GM12878 (cell line): ENCODE data around the gene CD151. TPM values are rescaled to one million over a fixed set of nuclear protein-coding genes. Genes with fewer than 3 reads are reported as not detected.

Experiments
- ATAC-seq: fragments of 200-7000 bp; cut with Tn5 transposase; 3 replicates; pipeline ENCODE4 v1.9.1; 2020; ENCODE audit warnings: mild to moderate bottlenecking, moderate library complexity
- BruUV-seq: library from RNA; stranded (reverse); fragments of 400-500 nt; replicated peaks from 2 replicates; lab custom pipeline; 2021; lab: Mats Ljungman, UMichigan
- CTCF ChIA-PET: fragments of 300-600 bp; sonication (Branson Sonifier 250); formaldehyde crosslinking; extraction: SDS; loops from one replicate; lab custom pipeline; 2021; ENCODE audit warnings: inconsistent platforms; lab: Yijun Ruan, JAX
- POLR2A ChIA-PET: fragments of 350-600 bp; formaldehyde crosslinking; extraction: SDS; loops from one replicate; lab custom pipeline; 2021; ENCODE audit warnings: inconsistent platforms; lab: Charles Lee
- RAD21 ChIA-PET: fragments of 300-600 bp; sonication (Branson Sonifier 250); formaldehyde crosslinking; loops from one replicate; lab custom pipeline; 2023; ENCODE audit warnings: antibody characterized with exemption; ENCODE audit not compliant: unreplicated experiment; lab: Charles Lee
- SMC1A ChIA-PET: fragments of 300-600 bp; sonication (Branson Sonifier 250); formaldehyde crosslinking; loops from one replicate; lab custom pipeline; 2023; ENCODE audit not compliant: unreplicated experiment, uncharacterized antibody; lab: Charles Lee
- DNase-seq: peaks from one replicate; pipeline ENCODE4 v3.0.0-alpha.2; 2011; ENCODE audit warnings: low read depth, low spot score
- FAIRE-seq: peaks from 3 replicates; lab custom pipeline; 2011; peaks lifted over from hg19 to GRCh38; lab: Jason Lieb, UNC
- H2AFZ ChIP-seq: 2 replicates; pipeline ENCODE4 v1.6.0; 2011; ENCODE audit warnings: low read depth, low read length, control low read depth; ENCODE audit not compliant: control insufficient read depth
- H3K27ac ChIP-seq: 2 replicates; pipeline ENCODE4 v1.5.1; 2011; ENCODE audit warnings: control low read depth; ENCODE audit not compliant: control insufficient read depth, insufficient read depth
- H3K27me3 ChIP-seq, 2 experiments: replicated peaks in 1 of 2; 2 replicates each; pipeline versions ENCODE4 v1.6.0 to v1.6.1; 2011; ENCODE audit warnings: low read length in 1 of 2; ENCODE audit not compliant: control insufficient read depth in 2 of 2, insufficient read depth in 2 of 2
- H3K36me3 ChIP-seq, 2 experiments: 2 replicates each; pipeline ENCODE4 v1.5.1; 2011; ENCODE audit warnings: low read length in 1 of 2; ENCODE audit not compliant: control insufficient read depth in 2 of 2, insufficient read depth in 2 of 2
- H3K4me1 ChIP-seq: 2 replicates; pipeline ENCODE4 v1.6.1; 2011; ENCODE audit warnings: mild to moderate bottlenecking, low read length, moderate library complexity, mixed read lengths; ENCODE audit not compliant: control insufficient read depth, insufficient read depth
- H3K4me2 ChIP-seq: 2 replicates; pipeline ENCODE4 v1.6.0; 2011; ENCODE audit warnings: control low read depth; ENCODE audit not compliant: control insufficient read depth, insufficient read depth
- H3K4me3 ChIP-seq: fragments of 200-600 bp; sonication (generic); 2 replicates; pipeline ENCODE4 v1.5.1; 2016
- H3K79me2 ChIP-seq: 2 replicates; pipeline ENCODE4 v1.6.0; 2011; ENCODE audit warnings: low read length; ENCODE audit not compliant: control insufficient read depth, insufficient read depth
- H3K9ac ChIP-seq: 2 replicates; pipeline ENCODE4 v1.8.0; 2011; ENCODE audit warnings: low read length, control low read depth, mixed read lengths; ENCODE audit not compliant: control insufficient read depth, insufficient read depth
- H3K9me3 ChIP-seq: replicated peaks from 3 replicates; pipeline ENCODE4 v1.5.1; 2011; ENCODE audit warnings: mild to moderate bottlenecking, low read length; ENCODE audit not compliant: control insufficient read depth, insufficient read depth
- H4K20me1 ChIP-seq: 2 replicates; pipeline ENCODE4 v1.6.0; 2011; ENCODE audit not compliant: control insufficient read depth, insufficient read depth
- ATF7 ChIP-seq: fragments of 450-650 bp; IDR thresholded peaks from 2 replicates; pipeline ENCODE4 v1.6.1; 2016; ENCODE audit warnings: low read depth, mild to moderate bottlenecking
- IKZF2 ChIP-seq, 2 experiments: fragments of 450-650 bp; IDR thresholded peaks; 2 replicates each; pipeline ENCODE4 v1.6.1; 2017; ENCODE audit warnings: mild to moderate bottlenecking in 2 of 2, moderate library complexity in 2 of 2
- PAX8 ChIP-seq: fragments of 450-650 bp; IDR thresholded peaks from 2 replicates; pipeline ENCODE4 v1.6.1; 2017; ENCODE audit warnings: mild to moderate bottlenecking, moderate library complexity
- SMAD5 ChIP-seq: IDR thresholded peaks from 2 replicates; pipeline ENCODE4 v1.6.1; 2016; ENCODE audit warnings: antibody characterized with exemption, low read depth
- SUZ12 ChIP-seq: fragments of 200-600 bp; sonication (generic); IDR thresholded peaks from one replicate; pipeline ENCODE4 v1.6.1; 2018; ENCODE audit warnings: antibody characterized with exemption, mild to moderate bottlenecking; ENCODE audit not compliant: unreplicated experiment
- WGBS: methylation state at CpG from one replicate; pipeline ENCODE4 v1.1.6; 2016; ENCODE audit warnings: low lambda C conversion rate; ENCODE audit not compliant: insufficient replicate concordance, insufficient coverage; ENCODE audit errors: missing lambda C conversion rate; 5-methylcytosine and 5-hydroxymethylcytosine counted together
- in situ Hi-C: fragments of 300-500 bp; cut with MboI; formaldehyde crosslinking; loops from 9 replicates; pipeline ENCODE4 v1.14.3; 2018; ENCODE audit warnings: mixed read lengths
- intact Hi-C: fragments of 100-400 bp; cut with micrococcal nuclease; formaldehyde crosslinking; loops from one replicate; pipeline ENCODE4 v1.14.2; 2022; ENCODE audit not compliant: unreplicated experiment
- polyA plus RNA-seq, 11 experiments: library from polyadenylated mRNA; depleted of rRNA in 4 of 11; unstranded in 6 of 11; stranded (reverse) in 5 of 11; fragments of >200 nt; fragmentation: Nextera tagmentation in 4 of 11; fragmentation: Illumina TruSeq in 1 of 11; extraction: Ambion mirVana in 4 of 11; extraction: Trizol in 1 of 11; gene quantifications; 1 replicate in 1 of 11; 2 replicates in 10 of 11; pipeline versions ENCODE4 v1.2.1 to v1.2.3, GENCODE V29; 2011 to 2016; ENCODE audit warnings: inconsistent platforms in 2 of 11, missing spikeins in 2 of 11, low read depth in 1 of 11
- total RNA-seq, 4 experiments: library from RNA; depleted of rRNA in 3 of 4; stranded (reverse); fragments of >200 nt in 3 of 4; fragmentation: Illumina TruSeq in 1 of 4; extraction: Trizol in 1 of 4; gene quantifications; 2 replicates each; pipeline versions ENCODE4 v1.2.1 to v1.2.3, GENCODE V29; 2013 to 2021
- TF ChIP-seq, protein P1 (sequence below): fragments of 450-650 bp; IDR thresholded peaks from 2 replicates; pipeline ENCODE4 v1.6.1; 2016; ENCODE audit warnings: mild to moderate bottlenecking
- TF ChIP-seq, protein P2 (sequence below): IDR thresholded peaks from 2 replicates; pipeline ENCODE4 v1.6.1; 2011; ENCODE audit warnings: low read depth, low read length, improper control_type of control experiment, borderline replicate concordance

Gene CD151
- total and polyA plus RNA-seq, 10 of the 15 experiments (the other 5 are each of a cell fraction or from before 2014, with no cell fraction given) = 0.52 to 41.7 (median 14.7) TPM

DNA sequence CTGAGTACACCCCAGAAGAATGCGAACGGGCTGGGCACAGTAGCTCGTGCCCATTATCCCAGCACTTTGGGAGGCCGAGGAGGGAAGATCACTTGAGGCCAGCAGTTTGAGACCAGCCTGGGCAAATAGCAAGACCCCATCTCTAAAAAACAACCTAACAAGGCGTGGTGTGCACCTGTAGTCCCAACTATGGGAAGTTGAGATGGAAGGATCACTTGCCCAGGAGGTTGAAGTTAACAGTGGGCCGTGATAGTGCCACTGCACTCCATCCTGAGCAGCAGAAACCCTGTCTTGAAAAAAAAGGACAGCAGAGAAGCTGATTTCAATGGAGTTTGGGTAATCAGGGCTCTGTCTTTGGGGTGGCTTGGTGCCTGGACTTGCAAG is 19.7 kb upstream of the CD151 start:
- intact Hi-C loops (no loop called here), in situ Hi-C loops (loop anchor here (25.0 kb wide), 1 partner anchor 1574 kb away; the partner anchor contains the start of gene CD81)
- ChIA-PET CTCF (no interaction called here), SMC1A (no interaction called here), RAD21 (no interaction called here), POLR2A (no interaction called here)
- TF ChIP-seq, protein P1, sequence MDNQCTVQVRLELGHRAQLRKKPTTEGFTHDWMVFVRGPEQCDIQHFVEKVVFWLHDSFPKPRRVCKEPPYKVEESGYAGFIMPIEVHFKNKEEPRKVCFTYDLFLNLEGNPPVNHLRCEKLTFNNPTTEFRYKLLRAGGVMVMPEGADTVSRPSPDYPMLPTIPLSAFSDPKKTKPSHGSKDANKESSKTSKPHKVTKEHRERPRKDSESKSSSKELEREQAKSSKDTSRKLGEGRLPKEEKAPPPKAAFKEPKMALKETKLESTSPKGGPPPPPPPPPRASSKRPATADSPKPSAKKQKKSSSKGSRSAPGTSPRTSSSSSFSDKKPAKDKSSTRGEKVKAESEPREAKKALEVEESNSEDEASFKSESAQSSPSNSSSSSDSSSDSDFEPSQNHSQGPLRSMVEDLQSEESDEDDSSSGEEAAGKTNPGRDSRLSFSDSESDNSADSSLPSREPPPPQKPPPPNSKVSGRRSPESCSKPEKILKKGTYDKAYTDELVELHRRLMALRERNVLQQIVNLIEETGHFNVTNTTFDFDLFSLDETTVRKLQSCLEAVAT = no peak
- TF ChIP-seq IKZF2 (IDR thresholded peaks at IDR 0.05) (no peak), SMAD5 (no peak), PAX8 (no peak), SUZ12 (no peak), ATF7 (no peak)
- TF ChIP-seq, protein P2, sequence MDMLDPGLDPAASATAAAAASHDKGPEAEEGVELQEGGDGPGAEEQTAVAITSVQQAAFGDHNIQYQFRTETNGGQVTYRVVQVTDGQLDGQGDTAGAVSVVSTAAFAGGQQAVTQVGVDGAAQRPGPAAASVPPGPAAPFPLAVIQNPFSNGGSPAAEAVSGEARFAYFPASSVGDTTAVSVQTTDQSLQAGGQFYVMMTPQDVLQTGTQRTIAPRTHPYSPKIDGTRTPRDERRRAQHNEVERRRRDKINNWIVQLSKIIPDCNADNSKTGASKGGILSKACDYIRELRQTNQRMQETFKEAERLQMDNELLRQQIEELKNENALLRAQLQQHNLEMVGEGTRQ = no peak
- BruUV-seq = no TSS peak
- DNase-seq (no peak), FAIRE-seq (no peak), ATAC-seq (no peak)
- Histone ChIP-seq H2AFZ (no peak overlapping the region), H3K79me2 (peaks cover 36% of the 10 kb centered on the region), H3K36me3 (peaks cover 8 to 28% of the 10 kb centered on the region in 2 experiments; a peak in 3 of 4 replicates), H3K9ac (no peak overlapping the region), H3K4me1 (peaks cover 7% of the 10 kb centered on the region; the same call in 1 of the 2 replicates), H3K4me2 (no peak overlapping the region), H3K9me3 (no peaks in the 10 kb centered on the region), H3K27ac (no peak overlapping the region), H3K4me3 (no peak overlapping the region), H3K27me3 (no peaks in the 10 kb centered on the region), H4K20me1 (peaks cover 8% of the 10 kb centered on the region; the same call in 1 of the 2 replicates)
- WGBS = 97% methylated on average over 6 of the region's 6 CpGs
